OCI-LY7 (cell line): ENCODE measurements around the gene EVA1C.

ENCODE experiments used
- CTCF ChIP-seq: fragments of 200-600 bp; sonication (generic); conservative IDR thresholded peaks from 2 replicates; pipeline ENCODE4 v1.5.1; 2014; ENCODE audit warnings: mild to moderate bottlenecking, antibody characterized with exemption, low read length, moderate library complexity, mixed read lengths
- EZH2phosphoT487 ChIP-seq: fragments of 200-600 bp; sonication (generic); IDR thresholded peaks from 2 replicates; pipeline ENCODE4 v1.6.1; 2018; ENCODE audit warnings: low read depth, borderline replicate concordance, mild to moderate bottlenecking, mixed run types, antibody characterized with exemption, low read length, moderate library complexity, mixed read lengths

- TF ChIP-seq CTCF (no peak), EZH2phosphoT487 (no peak)
These were observed 34.7 kb downstream of the EVA1C start for GRCh38 chr21:32447224-32447623.
